HG02571 (cell line): ENCODE measurements around the gene IRAK4.

Experiments
- ATAC-seq: cut with Tn5 transposase; IDR thresholded peaks from one replicate; pipeline ENCODE4 v1.9.1; 2021; ENCODE audit warnings: mild to moderate bottlenecking, moderate library complexity; ENCODE audit not compliant: unreplicated experiment

IRAK4 gene

GRCh38 chr12:43764528-43764927 is 5.8 kb downstream of the IRAK4 start:
- ATAC-seq, result no peak

- ATAC-seq, result no peak
These were observed 7.5 kb downstream of the IRAK4 start for GRCh38 chr12:43766291-43766690.

GRCh38 chr12:43776498-43776897 is 17.7 kb downstream of the IRAK4 start:
- no peak for ATAC-seq

DNA sequence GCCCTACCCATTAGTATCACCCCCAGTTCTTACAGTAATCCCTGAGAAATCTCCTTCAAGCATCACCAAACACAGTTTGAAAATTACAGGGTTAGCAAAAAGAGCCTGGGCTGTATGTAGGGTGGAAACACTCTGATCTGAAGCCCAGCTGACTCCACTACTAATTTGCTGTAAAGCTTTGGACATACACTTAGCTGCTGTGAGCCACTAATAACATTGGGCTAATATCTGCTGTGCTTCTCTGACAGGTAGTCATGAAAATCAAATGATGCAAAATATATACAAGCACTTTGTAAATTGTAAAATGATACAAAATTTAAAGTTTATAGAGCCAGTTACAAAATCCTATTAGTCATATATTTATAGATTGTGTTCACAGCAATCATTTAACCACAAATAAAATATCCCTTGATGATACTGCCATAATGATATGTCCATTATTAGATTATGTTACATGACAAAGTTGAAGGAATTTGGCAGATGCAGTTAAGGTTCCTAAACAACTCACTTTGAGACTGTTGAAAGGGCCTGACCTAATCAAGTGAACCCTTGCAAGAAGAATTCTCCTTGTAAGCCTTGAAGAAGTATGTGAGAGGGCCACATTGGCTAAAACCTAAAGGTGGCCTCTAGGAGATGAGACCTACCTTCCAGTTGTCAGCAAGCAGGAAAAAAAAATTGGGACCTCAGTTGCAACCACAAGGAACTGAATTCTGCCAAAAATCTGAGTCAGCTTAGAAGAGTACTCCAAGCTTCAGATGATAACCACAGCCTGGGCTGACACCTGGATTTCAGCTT is 28.3 kb downstream of the IRAK4 start:
- no peak for ATAC-seq

- ATAC-seq, result no peak
These were observed 31.2 kb downstream of the IRAK4 start for GRCh38 chr12:43789941-43790340.

DNA sequence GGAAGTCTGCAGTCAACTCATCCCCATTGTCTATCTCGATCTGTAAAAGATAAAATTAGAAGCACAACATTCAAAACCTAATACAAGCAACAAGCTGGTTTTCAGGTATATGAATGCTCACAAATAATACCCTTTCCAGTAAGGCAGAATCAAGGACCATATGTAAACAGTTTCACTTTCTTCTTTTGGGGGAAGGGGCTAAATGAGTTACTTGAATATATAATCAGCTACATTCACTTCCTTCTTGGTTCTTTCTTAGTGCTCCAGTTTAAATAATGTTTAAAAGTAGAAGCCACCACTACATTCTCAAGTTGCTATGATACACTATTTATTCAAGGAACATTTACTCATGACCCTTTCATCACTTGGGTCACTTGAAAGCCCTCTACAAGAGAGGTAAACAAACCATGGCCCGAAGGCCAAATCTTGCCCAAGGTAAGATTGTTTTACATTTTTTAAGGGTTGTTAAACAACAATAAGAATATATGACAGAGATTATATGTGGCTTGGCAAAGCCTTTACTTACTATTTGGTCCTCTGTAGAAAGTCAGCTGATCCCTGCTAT is 37.0 kb downstream of the IRAK4 start:
- ATAC-seq, result no peak

- no peak for ATAC-seq
These were observed 38.9 kb downstream of the IRAK4 start for GRCh38 chr12:43797561-43798217.

- no peak for ATAC-seq
These were observed 46.6 kb downstream of the IRAK4 start for GRCh38 chr12:43805149-43805859.

DNA sequence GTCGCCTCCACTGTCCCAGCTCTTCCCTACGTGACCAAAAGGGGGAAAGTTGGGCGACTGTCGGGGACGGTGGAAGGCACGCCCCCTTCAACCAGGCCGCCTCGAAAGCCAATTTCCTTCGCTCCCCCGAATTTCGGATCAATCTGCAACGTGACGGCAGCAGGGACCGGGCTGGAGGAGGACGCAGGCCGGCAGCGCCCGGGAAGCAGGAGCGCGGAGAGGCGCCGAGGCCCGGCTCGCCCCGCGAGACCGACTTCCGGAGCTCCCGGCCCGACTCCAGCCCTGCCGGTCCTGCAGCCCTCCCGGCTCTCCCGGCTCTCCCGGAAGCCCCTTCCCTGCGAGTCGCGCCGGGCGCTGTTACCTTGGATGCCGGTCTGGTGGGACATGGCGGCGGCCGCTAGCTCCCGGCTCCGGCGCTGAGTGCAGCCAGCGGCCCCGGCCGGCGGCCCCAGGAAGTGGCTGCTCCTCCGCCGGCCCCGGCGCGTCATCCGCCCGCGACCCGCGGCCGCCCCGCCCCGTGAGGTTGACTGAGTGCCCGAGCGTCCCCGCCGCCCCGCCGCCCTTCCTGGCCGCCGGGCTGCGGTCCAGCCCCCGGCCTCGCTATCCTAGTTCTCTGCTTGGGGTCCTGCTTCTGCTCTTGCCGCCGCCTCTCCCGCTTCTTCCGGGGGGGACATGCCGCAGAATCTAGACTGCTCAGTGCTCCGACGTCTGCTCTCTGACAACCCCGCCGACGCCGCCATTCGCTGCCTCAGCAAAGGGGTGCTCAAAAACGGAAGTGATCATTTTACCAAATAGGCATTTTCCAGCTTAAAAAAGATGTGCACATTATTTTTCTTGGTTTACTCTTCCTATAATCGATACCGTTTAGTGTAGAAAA is 47.3 kb downstream of the IRAK4 start, which contains the start of gene TWF1:
TSS of gene TWF1 (minus strand) at position 458 of the 877 bp plus-strand sequence. CDS start at position 386, 72 bp downstream.
- peak; percentile 96 for ATAC-seq

GRCh38 chr12:43806737-43807072 is 48.0 kb downstream of the IRAK4 start:
- ATAC-seq, result no peak

- ATAC-seq, result no peak
These were observed 48.6 kb downstream of the IRAK4 start for GRCh38 chr12:43807386-43807785.

- ATAC-seq, result no peak
These were observed 53.3 kb downstream of the IRAK4 start for GRCh38 chr12:43812057-43812456.

DNA sequence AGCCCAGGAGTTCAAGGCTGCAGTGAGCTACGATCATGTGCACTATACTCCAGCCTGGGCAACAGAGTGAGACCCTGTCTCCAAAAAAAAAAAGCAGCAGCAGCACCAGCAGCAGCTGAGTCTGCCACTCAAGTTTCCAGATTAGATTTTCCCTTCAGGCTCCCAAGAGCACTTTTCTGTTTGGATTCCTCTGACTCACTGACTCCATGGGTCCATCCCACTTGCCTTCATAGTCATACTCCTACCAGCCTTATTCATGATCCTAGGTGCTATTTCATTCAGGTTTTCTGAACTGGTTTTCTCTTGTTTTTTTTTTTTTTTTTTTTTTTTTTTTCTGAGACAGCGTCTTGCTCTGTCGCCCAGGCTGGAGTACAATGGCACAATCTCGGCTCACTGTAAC is 54.2 kb downstream of the IRAK4 start:
- ATAC-seq, result no peak

- ATAC-seq, result no peak
These were observed 56.7 kb downstream of the IRAK4 start for GRCh38 chr12:43815416-43815815.

- no peak for ATAC-seq
These were observed 57.4 kb downstream of the IRAK4 start for GRCh38 chr12:43816168-43816567.

DNA sequence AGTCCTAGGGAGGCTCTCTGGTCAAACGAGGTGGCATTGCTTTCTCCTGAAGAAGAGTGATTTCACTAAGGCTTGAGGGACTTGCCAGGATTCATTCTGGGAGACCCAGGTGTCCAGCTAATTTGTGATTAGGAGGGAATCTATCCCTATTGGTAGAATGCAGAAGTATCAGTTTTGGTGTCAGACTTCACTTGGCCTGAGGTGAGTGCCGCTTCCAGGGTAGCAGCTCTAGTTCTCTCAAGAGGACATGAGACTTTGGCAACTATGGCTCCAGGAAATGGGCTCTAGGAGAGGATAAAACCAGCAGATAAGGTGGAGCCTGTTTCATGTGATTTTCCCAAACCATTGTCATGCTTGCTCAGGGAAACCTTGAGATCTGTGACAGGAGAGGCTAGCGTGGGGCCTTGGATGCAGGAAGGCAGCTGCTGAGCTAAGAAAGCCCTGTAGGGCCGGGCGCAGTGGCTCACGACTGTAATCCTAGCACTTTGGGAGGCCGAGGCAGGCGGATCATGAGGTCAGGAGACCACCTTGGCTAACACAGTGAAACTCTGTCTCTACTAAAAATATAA is 65.5 kb downstream of the IRAK4 start:
- ATAC-seq, result no peak

DNA sequence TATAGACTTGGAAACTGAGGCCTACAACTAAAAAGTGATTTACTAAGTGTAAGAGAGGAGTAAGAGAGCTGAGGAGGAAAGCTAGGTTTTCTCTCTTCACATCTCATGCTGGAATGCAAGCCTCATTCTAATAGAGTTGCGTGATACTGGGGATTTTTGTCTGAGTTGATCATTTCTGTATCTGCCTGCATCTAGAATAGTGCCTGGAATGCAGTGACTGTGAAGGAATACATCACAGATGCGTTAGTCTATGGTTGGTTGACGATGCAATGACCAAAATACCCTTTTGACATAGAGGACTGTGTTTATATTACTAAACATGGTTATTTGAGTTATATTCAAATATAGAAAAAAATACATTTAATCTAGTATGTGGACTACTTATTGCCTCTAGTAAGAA is 67.9 kb downstream of the IRAK4 start:
- no peak for ATAC-seq

GRCh38 chr12:43827093-43827492 is 68.3 kb downstream of the IRAK4 start:
- ATAC-seq, result no peak

DNA sequence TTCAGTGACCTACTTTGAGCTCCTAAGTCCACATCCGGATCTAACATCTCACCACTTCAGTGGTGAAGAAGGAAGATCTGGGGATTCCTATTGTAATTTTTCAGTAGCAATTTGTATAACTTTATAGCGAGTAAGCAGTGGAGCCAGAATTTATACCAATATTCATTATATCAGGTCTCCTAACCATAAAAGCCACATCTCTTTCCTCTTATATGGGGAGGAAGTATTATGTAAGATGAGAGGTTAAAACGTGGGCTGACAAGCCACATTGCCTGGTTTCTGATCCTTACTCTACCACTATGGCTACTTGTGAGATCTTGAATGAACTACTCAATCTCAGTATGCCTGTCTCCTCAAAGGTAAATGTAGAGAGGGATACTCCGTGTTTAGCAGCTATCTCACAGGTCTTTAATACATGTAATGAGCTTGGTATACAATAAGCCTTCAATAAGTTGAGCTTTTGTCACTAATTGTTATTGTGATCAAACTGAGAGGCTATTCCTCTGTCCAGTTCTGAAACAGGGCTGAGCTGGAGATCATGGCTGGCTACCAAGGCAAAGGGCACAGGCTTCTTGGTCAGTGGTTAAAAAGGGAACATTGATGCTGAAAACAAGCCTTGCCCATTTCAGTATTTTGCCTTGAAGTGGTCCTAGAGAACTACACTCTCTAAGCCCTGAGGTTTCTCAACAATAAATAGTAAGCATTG is 73.9 kb downstream of the IRAK4 start:
- no peak for ATAC-seq

DNA sequence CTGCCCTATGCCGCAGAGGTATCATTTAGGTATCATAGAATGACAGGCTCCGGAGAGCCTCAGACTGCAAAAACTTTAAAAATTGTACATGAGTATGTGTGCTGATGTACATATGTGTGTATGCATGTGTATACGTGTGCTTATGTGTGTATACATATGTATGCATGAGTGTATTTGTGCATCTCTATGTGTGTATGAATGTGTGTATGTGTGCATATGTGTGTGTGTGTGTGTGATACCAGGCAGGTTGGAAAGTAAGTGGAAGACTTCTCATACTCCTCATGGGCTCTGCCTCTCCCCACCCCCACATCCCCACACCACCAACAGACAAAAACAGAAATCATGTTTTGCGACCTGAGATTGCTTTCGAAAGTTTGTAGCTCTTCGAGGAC is 76.5 kb downstream of the IRAK4 start:
- peak; percentile 8 for ATAC-seq
